Testis (tissue), 3 donors: ENCODE results near the gene MTERF4. TPM values are rescaled to one million over a fixed set of nuclear protein-coding genes. Genes with fewer than 3 reads are reported as not detected.

Experiments used
- DNase-seq: peaks from one replicate; pipeline ENCODE4 v3.0.0-alpha.2; 2019
- H3K27ac ChIP-seq, 2 donors: fragments of 200-600 bp; sonication (generic); one replicate each; pipeline ENCODE4 v1.5.1; 2019
- H3K27me3 ChIP-seq: fragments of 200-600 bp; sonication (generic); one replicate; pipeline ENCODE4 v1.5.1; 2019
- H3K36me3 ChIP-seq: fragments of 200-600 bp; sonication (generic); one replicate; pipeline ENCODE4 v1.5.1; 2017; ENCODE audit warnings: low read depth; ENCODE audit errors: missing control alignments
- H3K4me1 ChIP-seq: fragments of 200-600 bp; sonication (generic); one replicate; pipeline ENCODE4 v1.5.1; 2019
- H3K4me3 ChIP-seq, 2 donors: fragments of 200-600 bp; sonication (generic); one replicate each; pipeline ENCODE4 v1.5.1; 2017 to 2019
- H3K9me3 ChIP-seq: fragments of 200-600 bp; sonication (generic); one replicate; pipeline ENCODE4 v1.5.1; 2017
- POLR2A ChIP-seq: fragments of 450-650 bp; IDR thresholded peaks from one replicate; pipeline ENCODE4 v1.6.1; 2017; ENCODE audit warnings: antibody characterized with exemption, mild to moderate bottlenecking, moderate library complexity
- WGBS, 2 donors: methylation state at CpG; one replicate each; pipeline ENCODE4 v1.1.5; 2018; 5-methylcytosine and 5-hydroxymethylcytosine counted together
- intact Hi-C: fragments of 100-400 bp; cut with DNase I; formaldehyde crosslinking; loops from one replicate; pipeline ENCODE4 v1.15.1; 2023; ENCODE audit warnings: low total_unique reads
- polyA plus RNA-seq: library from polyadenylated mRNA; stranded (reverse); fragments of 350-450 nt; fragmentation: Illumina TruSeq; extraction: RNeasy Lipid Tissue Mini Kit (QIAGEN cat#74804); gene quantifications from one replicate; pipeline ENCODE4 v1.2.3, GENCODE V29; 2014; ENCODE audit warnings: low read depth, low replicate concordance; ENCODE audit not compliant: insufficient read depth
- total RNA-seq, 2 donors: library from RNA; depleted of rRNA; stranded (reverse); fragments of >200 nt; gene quantifications; one replicate each; pipeline ENCODE4 v1.2.3, GENCODE V29; 2016
- TF ChIP-seq, protein P1 (sequence below), 3 experiments: fragments of 450-650 bp in 2 of 3; fragments of 200-600 bp in 1 of 3; sonication (generic) in 1 of 3; IDR thresholded peaks; one replicate each; pipeline ENCODE4 v1.5.1; 2016 to 2019; ENCODE audit warnings: antibody characterized with exemption in 3 of 3, mild to moderate bottlenecking in 2 of 3, moderate library complexity in 1 of 3

Gene MTERF4
- total and polyA plus RNA-seq, 3 donors from 2014 or later, result 26.4 to 40.6 (median 37.3) TPM

DNA sequence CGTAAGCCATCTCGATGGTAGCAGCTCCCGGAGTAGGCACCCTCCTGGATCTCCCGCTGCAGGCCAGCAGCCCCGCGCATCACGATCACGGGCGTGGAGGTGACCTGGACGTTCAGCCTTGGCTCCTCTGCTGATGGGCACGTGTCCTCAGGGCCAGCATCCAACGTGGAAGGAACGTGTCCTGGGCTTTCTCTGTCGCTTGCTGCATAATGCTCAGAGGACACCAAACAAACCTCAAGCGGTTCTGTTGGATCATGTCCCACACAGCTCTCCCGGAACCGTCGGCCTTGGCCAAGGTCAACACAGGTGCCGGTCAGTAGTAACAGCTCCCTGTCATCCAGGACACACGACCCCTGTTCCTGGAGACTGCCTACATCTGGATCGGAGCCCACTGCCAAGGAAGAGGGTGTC is 24.1 kb upstream of the MTERF4 start:
- DNase-seq, result no peak
- no peaks in the 10 kb centered on the region for H3K36me3 ChIP-seq
- no peak overlapping the region for H3K27ac ChIP-seq
- no peaks in the 10 kb centered on the region for H3K4me1 ChIP-seq
- no peak overlapping the region for H3K4me3 ChIP-seq
- H3K9me3 ChIP-seq, result no peaks in the 10 kb centered on the region
- WGBS, 2 donors, result 59 to 81% methylated on average over 10 to 21 of the region's 21 CpGs
- H3K27me3 ChIP-seq, result no peaks in the 10 kb centered on the region
- intact Hi-C loops, result no loop called here
- TF ChIP-seq, protein P1, sequence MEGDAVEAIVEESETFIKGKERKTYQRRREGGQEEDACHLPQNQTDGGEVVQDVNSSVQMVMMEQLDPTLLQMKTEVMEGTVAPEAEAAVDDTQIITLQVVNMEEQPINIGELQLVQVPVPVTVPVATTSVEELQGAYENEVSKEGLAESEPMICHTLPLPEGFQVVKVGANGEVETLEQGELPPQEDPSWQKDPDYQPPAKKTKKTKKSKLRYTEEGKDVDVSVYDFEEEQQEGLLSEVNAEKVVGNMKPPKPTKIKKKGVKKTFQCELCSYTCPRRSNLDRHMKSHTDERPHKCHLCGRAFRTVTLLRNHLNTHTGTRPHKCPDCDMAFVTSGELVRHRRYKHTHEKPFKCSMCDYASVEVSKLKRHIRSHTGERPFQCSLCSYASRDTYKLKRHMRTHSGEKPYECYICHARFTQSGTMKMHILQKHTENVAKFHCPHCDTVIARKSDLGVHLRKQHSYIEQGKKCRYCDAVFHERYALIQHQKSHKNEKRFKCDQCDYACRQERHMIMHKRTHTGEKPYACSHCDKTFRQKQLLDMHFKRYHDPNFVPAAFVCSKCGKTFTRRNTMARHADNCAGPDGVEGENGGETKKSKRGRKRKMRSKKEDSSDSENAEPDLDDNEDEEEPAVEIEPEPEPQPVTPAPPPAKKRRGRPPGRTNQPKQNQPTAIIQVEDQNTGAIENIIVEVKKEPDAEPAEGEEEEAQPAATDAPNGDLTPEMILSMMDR (IDR thresholded peaks at IDR 0.05), result no peak
- no peak for TF ChIP-seq POLR2A

DNA sequence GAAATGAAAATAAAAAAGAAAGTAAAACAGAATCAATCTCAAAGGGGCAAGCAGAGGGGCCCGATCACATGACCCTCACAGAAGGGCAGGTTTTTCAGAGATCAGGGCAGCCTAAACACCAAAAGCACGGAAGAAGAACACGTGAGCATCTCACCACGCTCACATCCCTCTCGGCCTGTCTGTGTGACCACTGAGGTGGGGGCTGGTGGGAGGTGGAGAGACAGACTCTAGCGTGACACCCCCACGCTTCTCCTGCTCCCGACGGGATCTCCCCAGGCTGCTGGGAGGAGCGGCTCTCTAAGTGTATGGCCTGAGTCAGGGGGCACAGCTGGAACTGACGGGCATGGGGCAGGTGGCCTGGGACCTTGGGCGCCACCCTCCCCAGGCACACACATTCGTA is 23.5 kb upstream of the MTERF4 start:
- intact Hi-C loops, result no loop called here
- TF ChIP-seq, protein P1 (IDR thresholded peaks at IDR 0.05), result no peak
- TF ChIP-seq POLR2A, result no peak
- 89 to 95% methylated on average over 9 to 13 of the region's 13 CpGs for WGBS, 2 donors
- no peak for DNase-seq
- Histone ChIP-seq H3K9me3 (no peaks in the 10 kb centered on the region), H3K27ac (no peak overlapping the region), H3K27me3 (no peaks in the 10 kb centered on the region), H3K4me1 (no peaks in the 10 kb centered on the region), H3K4me3 (no peak overlapping the region), H3K36me3 (no peaks in the 10 kb centered on the region)

DNA sequence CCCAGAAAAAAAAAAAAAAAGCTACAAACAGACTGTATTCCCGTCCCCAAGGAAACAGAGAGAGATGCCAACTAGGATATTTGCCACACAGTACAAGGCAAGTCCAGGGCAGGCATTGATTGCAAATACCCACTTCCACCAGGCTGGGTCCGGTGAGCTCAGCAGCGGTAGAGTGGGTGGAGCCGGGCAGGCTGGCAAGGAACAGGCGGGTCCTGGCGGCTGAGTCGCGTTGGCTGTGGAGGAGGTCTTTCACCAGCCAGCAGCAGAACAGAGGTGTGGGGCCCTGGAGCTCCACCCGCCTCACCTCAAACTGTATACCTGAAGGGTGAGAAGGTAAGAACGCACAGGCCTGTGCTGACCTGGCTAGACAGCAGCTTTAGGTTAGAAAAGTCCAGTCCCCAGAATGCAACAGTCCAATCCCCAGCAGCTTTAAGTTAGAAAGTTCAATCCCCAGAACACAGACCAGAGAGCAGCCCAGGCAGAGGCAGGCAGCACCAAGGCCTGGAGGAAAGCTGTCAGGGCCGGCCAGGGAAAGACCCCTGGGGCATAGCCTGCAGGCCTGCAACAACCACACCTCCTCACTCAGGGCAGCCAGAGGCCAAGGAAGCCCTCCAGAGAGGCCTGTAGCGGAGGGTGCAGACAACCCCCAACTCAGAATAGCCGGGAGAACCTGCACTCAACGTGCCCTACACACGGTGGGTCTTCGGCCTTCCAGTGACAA is 21.9 kb upstream of the MTERF4 start:
- no peaks in the 10 kb centered on the region for H3K27me3 ChIP-seq
- no peak overlapping the region for H3K27ac ChIP-seq
- no peak for TF ChIP-seq POLR2A
- TF ChIP-seq, protein P1 (IDR thresholded peaks at IDR 0.05), result no peak
- H3K9me3 ChIP-seq, result no peaks in the 10 kb centered on the region
- H3K4me1 ChIP-seq, result no peaks in the 10 kb centered on the region
- H3K4me3 ChIP-seq, result no peak overlapping the region
- 77 to 90% methylated on average over 14 to 16 of the region's 16 CpGs for WGBS, 2 donors
- intact Hi-C loops, result no loop called here
- DNase-seq, result no peak
- H3K36me3 ChIP-seq, result no peaks in the 10 kb centered on the region

DNA sequence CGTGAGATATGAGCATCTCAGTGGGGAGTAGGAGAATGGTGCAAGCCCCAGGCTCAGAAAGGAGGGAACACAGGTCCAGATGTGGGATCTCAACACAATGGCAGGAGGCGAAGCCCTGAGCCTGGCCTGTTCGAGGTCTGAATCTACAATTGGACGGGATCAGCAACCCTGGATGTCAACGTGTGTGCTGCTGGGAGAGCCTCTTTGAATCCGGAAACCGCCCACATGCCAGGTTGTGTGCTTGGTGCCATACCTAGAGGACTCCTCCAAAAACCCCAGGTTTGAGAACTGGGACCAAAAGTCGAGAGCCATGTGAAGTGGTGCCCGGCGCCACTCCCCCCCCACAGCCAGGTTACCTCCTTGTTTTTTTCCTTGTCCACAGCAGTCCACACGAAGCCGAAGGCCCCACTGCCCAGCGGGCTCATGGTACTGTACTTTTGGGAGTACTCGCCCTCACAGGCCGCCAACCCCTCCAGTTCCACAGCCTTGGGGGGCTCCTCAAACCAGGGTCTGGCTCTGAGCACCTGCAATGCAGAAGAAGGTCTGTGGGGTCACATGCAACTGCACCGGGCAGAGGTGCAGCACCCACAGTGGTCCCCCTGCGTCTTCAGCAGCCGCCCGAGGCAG is 20.4 kb upstream of the MTERF4 start:
- H3K4me1 ChIP-seq, result no peaks in the 10 kb centered on the region
- 83 to 94% methylated on average over 15 to 19 of the region's 19 CpGs for whole genome bisulfite sequencing, 2 donors
- no peak overlapping the region for H3K27ac ChIP-seq
- no peak for DNase-seq
- H3K27me3 ChIP-seq, result no peaks in the 10 kb centered on the region
- TF ChIP-seq, protein P1 (IDR thresholded peaks at IDR 0.05), result no peak
- no peak for TF ChIP-seq POLR2A
- intact Hi-C loops, result no loop called here
- no peak overlapping the region for H3K4me3 ChIP-seq
- no peaks in the 10 kb centered on the region for H3K36me3 ChIP-seq
- H3K9me3 ChIP-seq, result no peaks in the 10 kb centered on the region

DNA sequence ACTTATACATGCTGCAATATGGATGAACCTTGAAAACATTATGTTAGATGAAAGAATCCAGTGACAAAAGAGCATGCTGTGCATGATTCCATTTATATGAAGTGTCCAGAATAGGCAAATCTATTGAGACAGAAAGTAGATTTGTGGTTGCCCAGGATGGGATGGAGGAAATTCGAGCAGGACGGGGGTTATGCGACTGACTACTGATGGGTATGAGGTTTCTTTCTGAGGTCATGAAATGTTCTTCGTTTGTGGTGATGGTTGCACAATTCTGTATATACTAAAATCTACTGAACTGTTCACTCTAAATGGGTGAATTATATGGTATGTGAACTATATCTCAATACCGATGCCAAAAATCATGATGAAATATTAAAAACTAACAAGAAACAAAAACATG is 18.9 kb upstream of the MTERF4 start:
- no peak for TF ChIP-seq POLR2A
- TF ChIP-seq, protein P1 (IDR thresholded peaks at IDR 0.05), result no peak
- Histone ChIP-seq H3K4me3 (no peak overlapping the region), H3K27me3 (no peaks in the 10 kb centered on the region), H3K27ac (no peak overlapping the region), H3K9me3 (no peaks in the 10 kb centered on the region), H3K4me1 (no peaks in the 10 kb centered on the region), H3K36me3 (no peaks in the 10 kb centered on the region)
- WGBS, 2 donors, result 95% methylated on average over 5 of the region's 5 CpGs
- intact Hi-C loops, result no loop called here
- no peak for DNase-seq
